Pancreas (tissue), 10 donors: ENCODE measurements around the gene KMT5B. TPM values are rescaled to one million over a fixed set of nuclear protein-coding genes. Genes with fewer than 3 reads are reported as not detected.

Source experiments
- ATAC-seq, 4 donors: fragments of 200-7000 bp; cut with Tn5 transposase; one replicate each; pipeline versions ENCODE4 v1.8.0 to v1.9.1; 2020; ENCODE audit warnings: mild to moderate bottlenecking in 4 of 4, moderate library complexity in 4 of 4
- DNase-seq, 6 donors: peaks; one replicate each; pipeline ENCODE4 v3.0.0-alpha.2; 2020
- FAIRE-seq: peaks from 2 replicates; lab custom pipeline; 2012; peaks lifted over from hg19 to GRCh38; lab: Jason Lieb, UNC
- H3K27ac ChIP-seq, 4 donors: fragments of 200-600 bp; sonication (generic); 1 replicate in 3 of 4; 2 replicates in 1 of 4; pipeline versions ENCODE4 v1.5.0 to v1.8.0; 2020
- H3K27me3 ChIP-seq, 4 donors: fragments of 200-600 bp; one replicate each; pipeline ENCODE4 v1.8.0; 2021
- H3K36me3 ChIP-seq, 3 donors: fragments of 200-600 bp; sonication (generic) in 1 of 3; one replicate each; pipeline versions ENCODE4 v1.5.0 to v1.8.0; 2020 to 2021
- H3K4me1 ChIP-seq, 3 donors: fragments of 200-600 bp; one replicate each; pipeline ENCODE4 v1.8.0; 2021
- H3K4me3 ChIP-seq, 4 donors: fragments of 200-600 bp; sonication (generic) in 2 of 4; one replicate each; pipeline versions ENCODE4 v1.5.0 to v1.8.0; 2020 to 2021
- H3K9me3 ChIP-seq, 4 donors: fragments of 200-600 bp; one replicate each; pipeline ENCODE4 v1.8.0; 2021
- CTCF ChIP-seq, 4 donors: fragments of 200-600 bp; sonication (generic) in 3 of 4; IDR thresholded peaks; one replicate each; pipeline versions ENCODE4 v1.5.0 to v1.8.0; 2021; ENCODE audit warnings: antibody characterized with exemption in 4 of 4
- WGBS, 2 donors: extraction: QIAGEN DNeasy Blood & Tissue Kit; methylation state at CpG; one replicate each; pipeline ENCODE4 v1.1.7; 2013; 5-methylcytosine and 5-hydroxymethylcytosine counted together
- intact Hi-C, 3 donors: fragments of 100-400 bp; cut with DNase I; formaldehyde crosslinking; loops; one replicate each; pipeline versions ENCODE4 v1.11.1 to v1.14.2; 2022
- polyA plus RNA-seq, 2 donors: library from polyadenylated mRNA; stranded (reverse); fragments of 200-250 nt; gene quantifications; one replicate each; pipeline ENCODE4 v1.2.3, GENCODE V29; 2013
- total RNA-seq, 6 donors: library from RNA; stranded (reverse); fragmentation: NEBNext Ultra II Directional in 4 of 6; extraction: Animal tissue kit (Norgen Biotek cat#: 25700) in 4 of 6; gene quantifications; one replicate each; pipeline versions ENCODE4 v1.2.1 to v1.2.4, GENCODE V29; 2021 to 2023
- donor health status: healthy with polysubstance abuse.
- donor health status: DM: no; HTN: no; CAD: no; lungs with moderate emphysema.
- donor health status: DM: no; HTN: no; CAD: no.
- donor health status: control.
- donor health status: control.
- donor health status: Bipolar disorder and iron deficiency.
- donor health status: DM: yes; HTN: yes; CAD: no.
- donor health status: DM: no; HTN: no; CAD: no.
- donor health status: DM: no; HTN: no; CAD: no.
- donor health status: DM: yes; HTN: yes; CAD: no.

Gene KMT5B
- total and polyA plus RNA-seq, 8 donors: 12.8 to 30.8 (median 22.6) TPM

- no peaks in the 10 kb centered on the region for H3K9me3 ChIP-seq
- no peak overlapping the region for H3K4me3 ChIP-seq
- H3K27ac ChIP-seq: no peak overlapping the region
- 88 to 95% methylated on average over 5 of the region's 5 CpGs for WGBS, 2 donors
- FAIRE-seq: no peak
- H3K4me1 ChIP-seq: no peaks in the 10 kb centered on the region
- H3K27me3 ChIP-seq: no peaks in the 10 kb centered on the region
- intact Hi-C loops: no loop called here
- H3K36me3 ChIP-seq: no peaks in the 10 kb centered on the region
- DNase-seq: no peak
- TF ChIP-seq CTCF (IDR thresholded peaks at IDR 0.05): no peak
- no peak for ATAC-seq
These were observed 8.3 kb upstream of the KMT5B start for GRCh38 chr11:68221406-68221805.

GRCh38 chr11:68216171-68216938, 3.3 kb upstream of the KMT5B start:
- no peak for FAIRE-seq

GRCh38 chr11:68215524-68216170, 2.6 kb upstream of the KMT5B start:
- FAIRE-seq (no peak), DNase-seq (peak in 1 of 6 donors; percentile 39), ATAC-seq (no peak)
- 75 to 78% methylated on average over 6 of the region's 6 CpGs for WGBS, 2 donors
- intact Hi-C loops: no loop called here
- peaks cover 0 to 13% (median 5%) of the 10 kb centered on the region in 3 donors for H3K4me1 ChIP-seq
- TF ChIP-seq CTCF (IDR thresholded peaks at IDR 0.05): no peak
- H3K36me3 ChIP-seq: no peaks in the 10 kb centered on the region
- no peaks in the 10 kb centered on the region for H3K9me3 ChIP-seq
- H3K27me3 ChIP-seq: no peaks in the 10 kb centered on the region
- H3K27ac ChIP-seq: peak overlapping the region in 2 of 4 donors; percentile 26 to 44
- no peak overlapping the region for H3K4me3 ChIP-seq

More at GRCh38 chr11:68216171-68216938, 3.3 kb upstream of the KMT5B start:
- intact Hi-C loops: no loop called here
- Histone ChIP-seq H3K36me3 (no peaks in the 10 kb centered on the region), H3K4me1 (peaks cover 0 to 6% (median under 1%) of the 10 kb centered on the region in 3 donors), H3K27me3 (no peaks in the 10 kb centered on the region), H3K4me3 (no peak overlapping the region), H3K9me3 (no peaks in the 10 kb centered on the region), H3K27ac (peak overlapping the region in 2 of 4 donors; percentile 26 to 44)
- no peak for TF ChIP-seq CTCF (IDR thresholded peaks at IDR 0.05)
- 75 to 81% methylated on average over 22 of the region's 22 CpGs for WGBS, 2 donors
- peak in 3 of 4 donors; percentile 25 to 36 (median 33) for ATAC-seq
- DNase-seq: peak; percentile 33 to 82 (median 56)

- Histone ChIP-seq H3K27ac (no peak overlapping the region), H3K9me3 (no peaks in the 10 kb centered on the region), H3K27me3 (no peaks in the 10 kb centered on the region), H3K4me3 (no peak overlapping the region), H3K4me1 (peaks cover 0 to 14% (median 5%) of the 10 kb centered on the region in 3 donors), H3K36me3 (no peaks in the 10 kb centered on the region)
- FAIRE-seq (no peak), DNase-seq (peak in 3 of 6 donors; percentile 27 to 46 (median 29)), ATAC-seq (no peak)
- intact Hi-C loops: no loop called here
- no peak for TF ChIP-seq CTCF (IDR thresholded peaks at IDR 0.05)
- WGBS, 2 donors: 77% methylated on average over 15 of the region's 15 CpGs
These were observed 2.0 kb upstream of the KMT5B start for GRCh38 chr11:68215087-68215445.
